Mucosa of descending colon (tissue), 3 donors: ENCODE data around the gene LYZL2. TPM values are rescaled to one million over a fixed set of nuclear protein-coding genes. Genes with fewer than 3 reads are reported as not detected.

Experiments
- ATAC-seq: fragments of 200-7000 bp; cut with Tn5 transposase; one replicate; pipeline ENCODE4 v1.9.1; 2020; ENCODE audit warnings: mild to moderate bottlenecking, moderate library complexity
- DNase-seq, 3 donors: peaks; one replicate each; pipeline ENCODE4 v3.0.0-alpha.2; 2020
- H3K36me3 ChIP-seq: fragments of 200-600 bp; one replicate; pipeline ENCODE4 v1.8.0; 2021; ENCODE audit warnings: low read depth, mild to moderate bottlenecking
- H3K4me1 ChIP-seq: fragments of 200-600 bp; one replicate; pipeline ENCODE4 v1.8.0; 2021; ENCODE audit warnings: low read depth, mild to moderate bottlenecking
- H3K4me3 ChIP-seq: fragments of 200-600 bp; one replicate; pipeline ENCODE4 v1.8.0; 2021; ENCODE audit warnings: mild to moderate bottlenecking
- H3K9me3 ChIP-seq: fragments of 200-600 bp; one replicate; pipeline ENCODE4 v1.8.0; 2021; ENCODE audit warnings: mild to moderate bottlenecking
- CTCF ChIP-seq: fragments of 200-600 bp; IDR thresholded peaks from one replicate; pipeline ENCODE4 v1.8.0; 2022; ENCODE audit warnings: antibody characterized with exemption, mild to moderate bottlenecking
- intact Hi-C, 2 donors: fragments of 100-400 bp; cut with DNase I in 1 of 2; cut with micrococcal nuclease in 1 of 2; formaldehyde crosslinking; loops; one replicate each; pipeline versions ENCODE4 v1.11.0 to v1.11.1; 2022; cut with DNase I, micrococcal nuclease
- total RNA-seq, 3 donors: library from RNA; stranded (reverse); fragmentation: NEBNext Ultra II Directional in 2 of 3; extraction: Animal tissue kit (Norgen Biotek cat#: 25700) in 2 of 3; gene quantifications; one replicate each; pipeline versions ENCODE4 v1.2.1 to v1.2.4, GENCODE V29; 2021 to 2023
- donor health status: DM: no; HTN: no; CAD: no; lungs with moderate emphysema.
- donor health status: DM: no; HTN: no; CAD: no.
- donor health status: DM: no; HTN: yes; CAD: no.

LYZL2 gene
- total RNA-seq, 3 donors from 2014 or later: not detected

- H3K9me3 ChIP-seq: no peaks in the 10 kb centered on the region
- intact Hi-C loops: loop anchor here in 1 of 2 donors (2.0 kb wide), 1 partner anchor 198 kb away; no protein-coding TSS in a partner anchor
- no peaks in the 10 kb centered on the region for H3K36me3 ChIP-seq
- H3K4me3 ChIP-seq: no peak overlapping the region
- ATAC-seq (peak; percentile 71), DNase-seq (peak in 1 of 3 donors; percentile 34)
- TF ChIP-seq CTCF: peak; percentile 54
- H3K4me1 ChIP-seq: no peaks in the 10 kb centered on the region
Measured at GRCh38 chr10:30591249-30591670, 38.3 kb downstream of the LYZL2 start.

- DNase-seq: no peak
- H3K36me3 ChIP-seq: no peaks in the 10 kb centered on the region
- no peak for TF ChIP-seq CTCF
- no peak overlapping the region for H3K4me3 ChIP-seq
- no peaks in the 10 kb centered on the region for H3K4me1 ChIP-seq
- no peaks in the 10 kb centered on the region for H3K9me3 ChIP-seq
- intact Hi-C loops: loop anchor here in 1 of 2 donors (5.0 kb wide), 1 partner anchor 197 kb away; no protein-coding TSS in a partner anchor
- no peak for ATAC-seq
Measured at GRCh38 chr10:30589441-30589840, 40.1 kb downstream of the LYZL2 start.

GRCh38 chr10:30587522-30588031, 42.0 kb downstream of the LYZL2 start:
- no peaks in the 10 kb centered on the region for H3K9me3 ChIP-seq
- no peak overlapping the region for H3K4me3 ChIP-seq
- H3K36me3 ChIP-seq: no peaks in the 10 kb centered on the region
- TF ChIP-seq CTCF: no peak
- peak; percentile 81 for ATAC-seq
- intact Hi-C loops: loop anchor here in 1 of 2 donors (5.0 kb wide), 1 partner anchor 195 kb away; no protein-coding TSS in a partner anchor
- H3K4me1 ChIP-seq: peaks cover 5% of the 10 kb centered on the region
- peak; percentile 47 to 77 (median 51) for DNase-seq

GRCh38 chr10:30586828-30587227, 42.7 kb downstream of the LYZL2 start:
- no peak for TF ChIP-seq CTCF
- H3K9me3 ChIP-seq: no peaks in the 10 kb centered on the region
- H3K4me1 ChIP-seq: peaks cover 5% of the 10 kb centered on the region
- intact Hi-C loops: loop anchor here in 1 of 2 donors (5.0 kb wide), 1 partner anchor 195 kb away; no protein-coding TSS in a partner anchor
- DNase-seq (no peak), ATAC-seq (no peak)
- H3K4me3 ChIP-seq: no peak overlapping the region
- no peaks in the 10 kb centered on the region for H3K36me3 ChIP-seq

GRCh38 chr10:30583778-30584415, 45.7 kb downstream of the LYZL2 start:
- ATAC-seq (peak; percentile 90), DNase-seq (peak; percentile 67 to 82 (median 69))
- intact Hi-C loops: no loop called here
- Histone ChIP-seq H3K4me1 (peaks cover 5% of the 10 kb centered on the region), H3K9me3 (no peaks in the 10 kb centered on the region), H3K36me3 (no peaks in the 10 kb centered on the region), H3K4me3 (no peak overlapping the region)
- TF ChIP-seq CTCF: no peak
